Measurements from ENCODE around the gene CD55. TPM values are rescaled to one million over a fixed set of nuclear protein-coding genes. Genes with fewer than 3 reads are reported as not detected.

The CD55 gene
- total and polyA plus RNA-seq, 2 experiments from 2014 or later: 16.7 to 18.5 TPM

DNA sequence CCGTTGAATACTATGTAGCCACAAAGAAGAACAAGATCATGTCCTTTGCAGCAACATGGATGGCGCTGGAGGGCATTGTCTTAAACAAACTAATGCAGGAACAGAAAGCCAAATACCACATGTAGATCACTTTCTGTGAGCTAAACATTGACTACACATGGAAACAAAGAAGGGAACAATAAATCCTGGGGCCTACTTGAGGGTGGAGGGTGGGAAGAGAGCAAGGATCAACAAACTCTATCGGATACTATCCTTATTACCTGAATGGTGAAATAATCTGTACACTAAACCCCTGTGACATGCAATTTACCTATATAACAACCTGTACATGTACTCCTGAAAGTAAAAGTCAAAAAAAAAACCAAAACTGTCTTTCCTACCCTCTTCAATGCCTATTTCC is 40.8 kb upstream of the CD55 start:
- H3K4me3 ChIP-seq: no peak overlapping the region
- Mint-ChIP-seq H3K36me3 (ENCODE audit: low read depth) (no peaks in the 10 kb centered on the region), H3K27ac (no peak overlapping the region), H3K4me3 (no peak overlapping the region), H3K27me3 (ENCODE audit: insufficient read depth, low read depth, poor library complexity) (no peaks in the 10 kb centered on the region), H3K4me1 (peaks cover 6% of the 10 kb centered on the region; the same call in 2 of the 3 replicates), H3K9me3 (no peaks in the 10 kb centered on the region)
- H3F3A ChIP-seq (replicated peaks; ENCODE audit: low read depth): no peaks in the 10 kb centered on the region
- H3K36me3 ChIP-seq (ENCODE audit: insufficient read depth): no peaks in the 10 kb centered on the region
- H3K4me1 ChIP-seq (ENCODE audit: insufficient read depth): peaks cover 12% of the 10 kb centered on the region; the same call in 1 of the 2 replicates
- ATAC-seq (no peak), DNase-seq (ENCODE audit: low spot score) (no peak)
- H2AFZ ChIP-seq: no peak overlapping the region
- TF ChIP-seq, protein P1, sequence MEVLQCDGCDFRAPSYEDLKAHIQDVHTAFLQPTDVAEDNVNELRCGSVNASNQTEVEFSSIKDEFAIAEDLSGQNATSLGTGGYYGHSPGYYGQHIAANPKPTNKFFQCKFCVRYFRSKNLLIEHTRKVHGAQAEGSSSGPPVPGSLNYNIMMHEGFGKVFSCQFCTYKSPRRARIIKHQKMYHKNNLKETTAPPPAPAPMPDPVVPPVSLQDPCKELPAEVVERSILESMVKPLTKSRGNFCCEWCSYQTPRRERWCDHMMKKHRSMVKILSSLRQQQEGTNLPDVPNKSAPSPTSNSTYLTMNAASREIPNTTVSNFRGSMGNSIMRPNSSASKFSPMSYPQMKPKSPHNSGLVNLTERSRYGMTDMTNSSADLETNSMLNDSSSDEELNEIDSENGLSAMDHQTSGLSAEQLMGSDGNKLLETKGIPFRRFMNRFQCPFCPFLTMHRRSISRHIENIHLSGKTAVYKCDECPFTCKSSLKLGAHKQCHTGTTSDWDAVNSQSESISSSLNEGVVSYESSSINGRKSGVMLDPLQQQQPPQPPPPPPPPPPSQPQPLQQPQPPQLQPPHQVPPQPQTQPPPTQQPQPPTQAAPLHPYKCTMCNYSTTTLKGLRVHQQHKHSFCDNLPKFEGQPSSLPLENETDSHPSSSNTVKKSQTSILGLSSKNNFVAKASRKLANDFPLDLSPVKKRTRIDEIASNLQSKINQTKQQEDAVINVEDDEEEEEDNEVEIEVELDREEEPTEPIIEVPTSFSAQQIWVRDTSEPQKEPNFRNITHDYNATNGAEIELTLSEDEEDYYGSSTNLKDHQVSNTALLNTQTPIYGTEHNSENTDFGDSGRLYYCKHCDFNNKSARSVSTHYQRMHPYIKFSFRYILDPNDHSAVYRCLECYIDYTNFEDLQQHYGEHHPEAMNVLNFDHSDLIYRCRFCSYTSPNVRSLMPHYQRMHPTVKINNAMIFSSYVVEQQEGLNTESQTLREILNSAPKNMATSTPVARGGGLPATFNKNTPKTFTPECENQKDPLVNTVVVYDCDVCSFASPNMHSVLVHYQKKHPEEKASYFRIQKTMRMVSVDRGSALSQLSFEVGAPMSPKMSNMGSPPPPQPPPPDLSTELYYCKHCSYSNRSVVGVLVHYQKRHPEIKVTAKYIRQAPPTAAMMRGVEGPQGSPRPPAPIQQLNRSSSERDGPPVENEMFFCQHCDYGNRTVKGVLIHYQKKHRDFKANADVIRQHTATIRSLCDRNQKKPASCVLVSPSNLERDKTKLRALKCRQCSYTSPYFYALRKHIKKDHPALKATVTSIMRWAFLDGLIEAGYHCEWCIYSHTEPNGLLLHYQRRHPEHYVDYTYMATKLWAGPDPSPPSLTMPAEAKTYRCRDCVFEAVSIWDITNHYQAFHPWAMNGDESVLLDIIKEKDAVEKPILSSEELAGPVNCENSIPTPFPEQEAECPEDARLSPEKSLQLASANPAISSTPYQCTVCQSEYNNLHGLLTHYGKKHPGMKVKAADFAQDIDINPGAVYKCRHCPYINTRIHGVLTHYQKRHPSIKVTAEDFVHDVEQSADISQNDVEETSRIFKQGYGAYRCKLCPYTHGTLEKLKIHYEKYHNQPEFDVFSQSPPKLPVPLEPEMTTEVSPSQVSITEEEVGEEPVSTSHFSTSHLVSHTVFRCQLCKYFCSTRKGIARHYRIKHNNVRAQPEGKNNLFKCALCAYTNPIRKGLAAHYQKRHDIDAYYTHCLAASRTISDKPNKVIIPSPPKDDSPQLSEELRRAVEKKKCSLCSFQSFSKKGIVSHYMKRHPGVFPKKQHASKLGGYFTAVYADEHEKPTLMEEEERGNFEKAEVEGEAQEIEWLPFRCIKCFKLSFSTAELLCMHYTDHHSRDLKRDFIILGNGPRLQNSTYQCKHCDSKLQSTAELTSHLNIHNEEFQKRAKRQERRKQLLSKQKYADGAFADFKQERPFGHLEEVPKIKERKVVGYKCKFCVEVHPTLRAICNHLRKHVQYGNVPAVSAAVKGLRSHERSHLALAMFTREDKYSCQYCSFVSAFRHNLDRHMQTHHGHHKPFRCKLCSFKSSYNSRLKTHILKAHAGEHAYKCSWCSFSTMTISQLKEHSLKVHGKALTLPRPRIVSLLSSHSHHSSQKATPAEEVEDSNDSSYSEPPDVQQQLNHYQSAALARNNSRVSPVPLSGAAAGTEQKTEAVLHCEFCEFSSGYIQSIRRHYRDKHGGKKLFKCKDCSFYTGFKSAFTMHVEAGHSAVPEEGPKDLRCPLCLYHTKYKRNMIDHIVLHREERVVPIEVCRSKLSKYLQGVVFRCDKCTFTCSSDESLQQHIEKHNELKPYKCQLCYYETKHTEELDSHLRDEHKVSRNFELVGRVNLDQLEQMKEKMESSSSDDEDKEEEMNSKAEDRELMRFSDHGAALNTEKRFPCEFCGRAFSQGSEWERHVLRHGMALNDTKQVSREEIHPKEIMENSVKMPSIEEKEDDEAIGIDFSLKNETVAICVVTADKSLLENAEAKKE (CRISPR knock-in tag; IDR thresholded peaks at IDR 0.05): no peak
- TF ChIP-seq EZH2phosphoT487 (IDR thresholded peaks at IDR 0.05; ENCODE audit: unreplicated experiment) (no peak), NANOG (IDR thresholded peaks at IDR 0.05; ENCODE audit: borderline replicate concordance) (no peak), CREB1 (CRISPR knock-in tag; IDR thresholded peaks at IDR 0.05; ENCODE audit: low read depth) (no peak), ZNF114 (CRISPR knock-in tag; IDR thresholded peaks at IDR 0.05) (no peak), POLR2AphosphoS5 (IDR thresholded peaks at IDR 0.05; ENCODE audit: low read depth) (no peak), ZNF331 (CRISPR knock-in tag; IDR thresholded peaks at IDR 0.05; ENCODE audit: low read depth) (no peak), STAT1 (IDR thresholded peaks at IDR 0.05; ENCODE audit: unreplicated experiment) (no peak)
- TF ChIP-seq, protein P2, sequence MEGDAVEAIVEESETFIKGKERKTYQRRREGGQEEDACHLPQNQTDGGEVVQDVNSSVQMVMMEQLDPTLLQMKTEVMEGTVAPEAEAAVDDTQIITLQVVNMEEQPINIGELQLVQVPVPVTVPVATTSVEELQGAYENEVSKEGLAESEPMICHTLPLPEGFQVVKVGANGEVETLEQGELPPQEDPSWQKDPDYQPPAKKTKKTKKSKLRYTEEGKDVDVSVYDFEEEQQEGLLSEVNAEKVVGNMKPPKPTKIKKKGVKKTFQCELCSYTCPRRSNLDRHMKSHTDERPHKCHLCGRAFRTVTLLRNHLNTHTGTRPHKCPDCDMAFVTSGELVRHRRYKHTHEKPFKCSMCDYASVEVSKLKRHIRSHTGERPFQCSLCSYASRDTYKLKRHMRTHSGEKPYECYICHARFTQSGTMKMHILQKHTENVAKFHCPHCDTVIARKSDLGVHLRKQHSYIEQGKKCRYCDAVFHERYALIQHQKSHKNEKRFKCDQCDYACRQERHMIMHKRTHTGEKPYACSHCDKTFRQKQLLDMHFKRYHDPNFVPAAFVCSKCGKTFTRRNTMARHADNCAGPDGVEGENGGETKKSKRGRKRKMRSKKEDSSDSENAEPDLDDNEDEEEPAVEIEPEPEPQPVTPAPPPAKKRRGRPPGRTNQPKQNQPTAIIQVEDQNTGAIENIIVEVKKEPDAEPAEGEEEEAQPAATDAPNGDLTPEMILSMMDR (conservative IDR thresholded peaks at IDR 0.05; ENCODE audit: low read depth in 2 of 2): no peak
- TF ChIP-seq, protein P3, sequence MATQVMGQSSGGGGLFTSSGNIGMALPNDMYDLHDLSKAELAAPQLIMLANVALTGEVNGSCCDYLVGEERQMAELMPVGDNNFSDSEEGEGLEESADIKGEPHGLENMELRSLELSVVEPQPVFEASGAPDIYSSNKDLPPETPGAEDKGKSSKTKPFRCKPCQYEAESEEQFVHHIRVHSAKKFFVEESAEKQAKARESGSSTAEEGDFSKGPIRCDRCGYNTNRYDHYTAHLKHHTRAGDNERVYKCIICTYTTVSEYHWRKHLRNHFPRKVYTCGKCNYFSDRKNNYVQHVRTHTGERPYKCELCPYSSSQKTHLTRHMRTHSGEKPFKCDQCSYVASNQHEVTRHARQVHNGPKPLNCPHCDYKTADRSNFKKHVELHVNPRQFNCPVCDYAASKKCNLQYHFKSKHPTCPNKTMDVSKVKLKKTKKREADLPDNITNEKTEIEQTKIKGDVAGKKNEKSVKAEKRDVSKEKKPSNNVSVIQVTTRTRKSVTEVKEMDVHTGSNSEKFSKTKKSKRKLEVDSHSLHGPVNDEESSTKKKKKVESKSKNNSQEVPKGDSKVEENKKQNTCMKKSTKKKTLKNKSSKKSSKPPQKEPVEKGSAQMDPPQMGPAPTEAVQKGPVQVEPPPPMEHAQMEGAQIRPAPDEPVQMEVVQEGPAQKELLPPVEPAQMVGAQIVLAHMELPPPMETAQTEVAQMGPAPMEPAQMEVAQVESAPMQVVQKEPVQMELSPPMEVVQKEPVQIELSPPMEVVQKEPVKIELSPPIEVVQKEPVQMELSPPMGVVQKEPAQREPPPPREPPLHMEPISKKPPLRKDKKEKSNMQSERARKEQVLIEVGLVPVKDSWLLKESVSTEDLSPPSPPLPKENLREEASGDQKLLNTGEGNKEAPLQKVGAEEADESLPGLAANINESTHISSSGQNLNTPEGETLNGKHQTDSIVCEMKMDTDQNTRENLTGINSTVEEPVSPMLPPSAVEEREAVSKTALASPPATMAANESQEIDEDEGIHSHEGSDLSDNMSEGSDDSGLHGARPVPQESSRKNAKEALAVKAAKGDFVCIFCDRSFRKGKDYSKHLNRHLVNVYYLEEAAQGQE (IDR thresholded peaks at IDR 0.05; ENCODE audit: unreplicated experiment): no peak
- H3K4me2 ChIP-seq: no peak overlapping the region
- no peak overlapping the region for H3K27ac ChIP-seq (ENCODE audit: low read depth)
- no peaks in the 10 kb centered on the region for H3K79me2 ChIP-seq (replicated peaks; ENCODE audit: insufficient read depth)
- peaks cover 3% of the 10 kb centered on the region; the same call in 1 of the 2 replicates for H3K9me2 ChIP-seq (ENCODE audit: insufficient read depth)
- H3K27me3 ChIP-seq (ENCODE audit: insufficient read depth): no peaks in the 10 kb centered on the region
- H4K20me1 ChIP-seq (replicated peaks; ENCODE audit: insufficient read depth): no peaks in the 10 kb centered on the region

Data from GM23338 (cell line).